ENCODE measurements around the gene AMMECR1L.

DNA sequence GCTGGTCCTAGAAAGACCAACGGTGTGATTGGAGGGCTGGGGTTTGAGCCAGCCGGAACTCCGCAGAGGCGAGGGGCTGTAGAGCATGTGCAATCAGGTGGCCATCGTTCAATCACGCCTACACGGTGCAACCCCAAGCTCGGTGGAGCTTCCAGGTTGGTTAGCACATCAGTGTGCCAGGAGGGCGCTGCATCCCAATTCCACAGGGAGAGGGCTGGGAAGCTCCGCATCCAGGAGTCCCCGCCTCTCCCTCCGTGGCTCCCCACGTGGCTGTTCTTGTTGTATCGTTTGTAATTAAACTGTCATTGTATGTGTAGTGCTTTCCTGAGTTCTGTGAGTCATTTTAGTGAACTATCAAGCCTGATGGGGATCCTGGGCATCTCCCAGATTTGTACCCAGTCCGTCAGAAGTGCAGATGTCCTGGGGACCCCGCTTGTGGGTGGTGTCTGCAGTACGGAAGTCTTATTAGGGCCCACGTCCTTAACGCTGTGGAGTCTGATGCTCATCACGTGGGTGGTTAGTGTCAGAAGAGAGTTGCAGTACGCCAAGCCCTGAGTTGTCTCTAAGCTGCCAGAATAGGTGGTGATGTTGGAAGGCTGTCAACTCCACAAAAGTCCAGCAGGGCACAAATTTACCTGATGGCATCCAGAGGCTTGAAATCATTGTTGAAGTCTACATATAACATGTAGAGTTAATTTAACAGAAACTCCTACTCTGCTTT is 20.6 kb upstream of the AMMECR1L start:
- TF ChIP-seq EP300 (IDR thresholded peaks at IDR 0.05; ENCODE audit: low read depth) (no peak), POLR2A (IDR thresholded peaks at IDR 0.05) (no peak), POLR2AphosphoS5 (IDR thresholded peaks at IDR 0.05) (no peak)
- TF ChIP-seq, protein P1, sequence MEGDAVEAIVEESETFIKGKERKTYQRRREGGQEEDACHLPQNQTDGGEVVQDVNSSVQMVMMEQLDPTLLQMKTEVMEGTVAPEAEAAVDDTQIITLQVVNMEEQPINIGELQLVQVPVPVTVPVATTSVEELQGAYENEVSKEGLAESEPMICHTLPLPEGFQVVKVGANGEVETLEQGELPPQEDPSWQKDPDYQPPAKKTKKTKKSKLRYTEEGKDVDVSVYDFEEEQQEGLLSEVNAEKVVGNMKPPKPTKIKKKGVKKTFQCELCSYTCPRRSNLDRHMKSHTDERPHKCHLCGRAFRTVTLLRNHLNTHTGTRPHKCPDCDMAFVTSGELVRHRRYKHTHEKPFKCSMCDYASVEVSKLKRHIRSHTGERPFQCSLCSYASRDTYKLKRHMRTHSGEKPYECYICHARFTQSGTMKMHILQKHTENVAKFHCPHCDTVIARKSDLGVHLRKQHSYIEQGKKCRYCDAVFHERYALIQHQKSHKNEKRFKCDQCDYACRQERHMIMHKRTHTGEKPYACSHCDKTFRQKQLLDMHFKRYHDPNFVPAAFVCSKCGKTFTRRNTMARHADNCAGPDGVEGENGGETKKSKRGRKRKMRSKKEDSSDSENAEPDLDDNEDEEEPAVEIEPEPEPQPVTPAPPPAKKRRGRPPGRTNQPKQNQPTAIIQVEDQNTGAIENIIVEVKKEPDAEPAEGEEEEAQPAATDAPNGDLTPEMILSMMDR (IDR thresholded peaks at IDR 0.05) = no peak
